AG09319 (cell line): Measurements from ENCODE around the gene PIGK.

ENCODE experiments used
- DNase-seq: peaks from one replicate; pipeline ENCODE4 v3.0.0-alpha.2; 2010; ENCODE audit warnings: low read depth; ENCODE audit errors: extremely low read depth
- TF ChIP-seq, protein P1 (sequence below): IDR thresholded peaks from 2 replicates; pipeline ENCODE4 v1.5.1; 2011; ENCODE audit warnings: low read depth, mild to moderate bottlenecking, inconsistent platforms, low read length, moderate library complexity

PIGK gene

GRCh38 chr1:77060000-77060399 is 159.2 kb downstream of the PIGK start:
- TF ChIP-seq, protein P1, sequence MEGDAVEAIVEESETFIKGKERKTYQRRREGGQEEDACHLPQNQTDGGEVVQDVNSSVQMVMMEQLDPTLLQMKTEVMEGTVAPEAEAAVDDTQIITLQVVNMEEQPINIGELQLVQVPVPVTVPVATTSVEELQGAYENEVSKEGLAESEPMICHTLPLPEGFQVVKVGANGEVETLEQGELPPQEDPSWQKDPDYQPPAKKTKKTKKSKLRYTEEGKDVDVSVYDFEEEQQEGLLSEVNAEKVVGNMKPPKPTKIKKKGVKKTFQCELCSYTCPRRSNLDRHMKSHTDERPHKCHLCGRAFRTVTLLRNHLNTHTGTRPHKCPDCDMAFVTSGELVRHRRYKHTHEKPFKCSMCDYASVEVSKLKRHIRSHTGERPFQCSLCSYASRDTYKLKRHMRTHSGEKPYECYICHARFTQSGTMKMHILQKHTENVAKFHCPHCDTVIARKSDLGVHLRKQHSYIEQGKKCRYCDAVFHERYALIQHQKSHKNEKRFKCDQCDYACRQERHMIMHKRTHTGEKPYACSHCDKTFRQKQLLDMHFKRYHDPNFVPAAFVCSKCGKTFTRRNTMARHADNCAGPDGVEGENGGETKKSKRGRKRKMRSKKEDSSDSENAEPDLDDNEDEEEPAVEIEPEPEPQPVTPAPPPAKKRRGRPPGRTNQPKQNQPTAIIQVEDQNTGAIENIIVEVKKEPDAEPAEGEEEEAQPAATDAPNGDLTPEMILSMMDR = no peak
- DNase-seq = no peak

- TF ChIP-seq, protein P1 = no peak
- DNase-seq = no peak
These were observed 161.1 kb downstream of the PIGK start for GRCh38 chr1:77057994-77058585.

- no peak for DNase-seq
- TF ChIP-seq, protein P1 = no peak
These were observed 162.7 kb downstream of the PIGK start for GRCh38 chr1:77056525-77056924.

GRCh38 chr1:77051425-77051824 is 167.8 kb downstream of the PIGK start:
- TF ChIP-seq, protein P1 = no peak
- DNase-seq = no peak

DNA sequence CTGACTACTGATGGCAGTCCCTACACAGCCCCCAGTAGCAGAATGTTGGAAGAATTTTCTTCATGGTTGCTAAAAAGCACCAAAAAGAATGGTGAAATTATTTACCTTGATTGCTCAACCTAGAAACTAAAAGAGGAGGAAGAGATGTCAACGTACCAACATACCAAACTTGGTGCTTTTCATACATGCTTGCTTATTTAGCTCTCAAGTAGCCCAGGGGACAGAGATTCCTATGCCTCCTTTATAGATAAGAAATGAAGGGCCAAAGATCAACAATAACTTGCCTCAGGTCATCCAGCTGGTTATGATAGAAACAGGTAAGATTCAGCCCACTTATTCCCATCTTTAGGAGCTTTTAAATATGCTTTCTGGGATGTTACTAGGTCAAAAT is 170.6 kb downstream of the PIGK start:
- TF ChIP-seq, protein P1 = no peak
- no peak for DNase-seq

GRCh38 chr1:77047978-77048614 is 171.1 kb downstream of the PIGK start:
- TF ChIP-seq, protein P1 = no peak
- DNase-seq = no peak

DNA sequence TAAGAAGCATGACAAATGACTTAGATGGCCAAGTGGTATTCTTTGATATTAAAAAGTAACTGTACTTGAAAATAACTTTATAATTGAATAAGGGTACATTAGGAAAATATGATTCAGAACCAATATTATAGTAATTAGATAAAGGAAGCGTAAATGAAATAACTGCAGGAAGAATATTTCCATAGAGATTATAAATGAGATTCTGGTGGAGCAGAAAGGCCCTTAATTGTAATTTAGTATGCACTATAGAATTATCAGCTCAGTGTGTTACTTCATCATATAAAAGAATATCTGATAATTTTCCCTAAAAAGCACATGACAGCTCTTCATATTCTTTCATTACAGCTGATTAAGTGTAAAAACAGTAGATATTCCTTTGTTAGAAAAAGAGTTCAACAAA is 171.7 kb downstream of the PIGK start:
- DNase-seq = no peak
- TF ChIP-seq, protein P1 = no peak
